RWPE1 (cell line): ENCODE data around the gene DRD3.

Source experiments
- CTCF ChIA-PET: fragments of 350-600 bp; sonication (Branson Sonifier 250); formaldehyde crosslinking; extraction: SDS; loops from one replicate; lab custom pipeline; 2021; lab: Yijun Ruan, JAX
- POLR2A ChIA-PET: fragments of 400-600 bp; formaldehyde crosslinking; extraction: SDS; loops from one replicate; lab custom pipeline; 2020; ENCODE audit warnings: antibody characterized with exemption; ENCODE audit not compliant: low non-redundant PET; lab: Yijun Ruan, JAX
- DNase-seq: peaks from one replicate; pipeline ENCODE4 v3.0.0; 2012; ENCODE audit warnings: low spot score
- H3K27ac ChIP-seq: fragments of 450-650 bp; 2 replicates; pipeline ENCODE4 v1.5.1; 2017
- CTCF ChIP-seq: fragments of 450-650 bp; conservative IDR thresholded peaks from 2 replicates; pipeline ENCODE4 v1.5.1; 2017; ENCODE audit warnings: low read depth, mild to moderate bottlenecking

The DRD3 gene

GRCh38 chr3:114175204-114175987 lies 3.5 kb downstream of the DRD3 start:
- no peak for TF ChIP-seq CTCF
- ChIA-PET POLR2A (no interaction called here), CTCF (no interaction called here)
- no peak overlapping the region for H3K27ac ChIP-seq
- no peak for DNase-seq

- H3K27ac ChIP-seq: no peak overlapping the region
- POLR2A ChIA-PET: no interaction called here
- CTCF ChIA-PET: interaction anchor here (0.6 kb wide), 1 partner anchor 239 kb away, joined by 5 read pairs; no protein-coding TSS in a partner anchor
- DNase-seq: no peak
- no peak for TF ChIP-seq CTCF
These were observed 7.2 kb downstream of the DRD3 start for GRCh38 chr3:114171677-114172076.

- POLR2A ChIA-PET: no interaction called here
- DNase-seq: no peak
- no peak for TF ChIP-seq CTCF
- H3K27ac ChIP-seq: no peak overlapping the region
- CTCF ChIA-PET: no interaction called here
These were observed 10.7 kb downstream of the DRD3 start for GRCh38 chr3:114168150-114168549.

GRCh38 chr3:114157321-114157720 lies 21.5 kb downstream of the DRD3 start:
- no peak overlapping the region for H3K27ac ChIP-seq
- CTCF ChIA-PET: no interaction called here
- POLR2A ChIA-PET: no interaction called here
- no peak for DNase-seq
- TF ChIP-seq CTCF: no peak

GRCh38 chr3:114155370-114155821 lies 23.5 kb downstream of the DRD3 start:
- DNase-seq: no peak
- no peak overlapping the region for H3K27ac ChIP-seq
- ChIA-PET POLR2A (no interaction called here), CTCF (no interaction called here)
- no peak for TF ChIP-seq CTCF

- no peak for TF ChIP-seq CTCF
- CTCF ChIA-PET: no interaction called here
- no peak overlapping the region for H3K27ac ChIP-seq
- POLR2A ChIA-PET: no interaction called here
- no peak for DNase-seq
These were observed 24.5 kb downstream of the DRD3 start for GRCh38 chr3:114154321-114154821.
